CD4-positive, alpha-beta T cell treated with Interleukin-4 for 4 hours (primary cell): ENCODE results near the gene U2AF2.
"Not testable (repeated sequence)": the region's sequence is repeated elsewhere in the genome, so short reads cannot be mapped to it uniquely, and the experiment has no call there.

ENCODE experiments used
- DNase-seq: peaks from one replicate; pipeline ENCODE4 v3.0.0-alpha.2; 2020

Gene U2AF2

DNA sequence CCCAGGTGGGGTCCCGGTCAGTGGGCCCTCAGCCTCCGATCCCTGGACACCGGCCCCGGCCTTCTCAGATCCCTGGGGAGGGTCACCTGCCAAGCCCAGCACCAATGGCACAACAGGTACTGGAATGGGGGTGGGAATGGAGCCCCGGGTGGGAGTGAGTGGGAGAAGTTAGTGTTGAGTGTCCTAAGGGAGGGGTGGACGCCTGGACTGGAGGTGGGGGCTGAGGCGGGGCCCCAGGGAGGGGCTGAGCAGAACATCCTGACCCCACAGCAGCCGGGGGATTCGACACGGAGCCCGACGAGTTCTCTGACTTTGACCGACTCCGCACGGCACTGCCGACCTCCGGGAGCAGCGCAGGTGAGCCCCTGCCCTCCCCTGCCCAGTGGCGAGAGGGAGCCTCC is 37.8 kb downstream of the U2AF2 start:
- DNase-seq: no peak

GRCh38 chr19:55693336-55693974 is 38.6 kb downstream of the U2AF2 start:
- DNase-seq: no peak

GRCh38 chr19:55694241-55694655 is 39.4 kb downstream of the U2AF2 start:
- DNase-seq: no peak

DNA sequence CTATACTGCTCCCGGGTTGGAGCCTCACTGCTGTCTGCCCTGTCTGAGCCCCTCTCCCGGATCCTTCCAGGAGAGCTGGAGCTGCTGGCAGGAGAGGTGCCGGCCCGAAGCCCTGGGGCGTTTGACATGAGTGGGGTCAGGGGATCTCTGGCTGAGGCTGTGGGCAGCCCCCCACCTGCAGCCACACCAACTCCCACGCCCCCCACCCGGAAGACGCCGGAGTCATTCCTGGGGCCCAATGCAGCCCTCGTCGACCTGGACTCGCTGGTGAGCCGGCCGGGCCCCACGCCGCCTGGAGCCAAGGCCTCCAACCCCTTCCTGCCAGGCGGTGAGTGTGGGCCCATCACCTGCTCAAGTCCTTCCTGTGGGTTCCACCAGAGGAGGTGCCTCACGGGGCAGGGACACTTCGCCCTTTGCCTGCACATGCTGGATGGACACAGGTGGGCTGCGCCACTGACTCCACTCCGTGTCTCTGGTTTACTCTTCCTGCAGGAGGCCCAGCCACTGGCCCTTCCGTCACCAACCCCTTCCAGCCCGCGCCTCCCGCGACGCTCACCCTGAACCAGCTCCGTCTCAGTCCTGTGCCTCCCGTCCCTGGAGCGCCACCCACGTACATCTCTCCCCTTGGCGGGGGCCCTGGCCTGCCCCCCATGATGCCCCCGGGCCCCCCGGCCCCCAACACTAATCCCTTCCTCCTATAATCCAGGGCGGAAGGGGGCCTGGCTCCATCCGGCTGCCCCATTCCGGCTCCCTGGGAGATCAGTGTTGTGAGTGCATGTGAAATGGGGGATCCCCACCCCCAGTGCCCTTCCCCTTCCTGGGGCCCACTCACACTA is 40.0 kb downstream of the U2AF2 start:
- DNase-seq: no peak

DNA sequence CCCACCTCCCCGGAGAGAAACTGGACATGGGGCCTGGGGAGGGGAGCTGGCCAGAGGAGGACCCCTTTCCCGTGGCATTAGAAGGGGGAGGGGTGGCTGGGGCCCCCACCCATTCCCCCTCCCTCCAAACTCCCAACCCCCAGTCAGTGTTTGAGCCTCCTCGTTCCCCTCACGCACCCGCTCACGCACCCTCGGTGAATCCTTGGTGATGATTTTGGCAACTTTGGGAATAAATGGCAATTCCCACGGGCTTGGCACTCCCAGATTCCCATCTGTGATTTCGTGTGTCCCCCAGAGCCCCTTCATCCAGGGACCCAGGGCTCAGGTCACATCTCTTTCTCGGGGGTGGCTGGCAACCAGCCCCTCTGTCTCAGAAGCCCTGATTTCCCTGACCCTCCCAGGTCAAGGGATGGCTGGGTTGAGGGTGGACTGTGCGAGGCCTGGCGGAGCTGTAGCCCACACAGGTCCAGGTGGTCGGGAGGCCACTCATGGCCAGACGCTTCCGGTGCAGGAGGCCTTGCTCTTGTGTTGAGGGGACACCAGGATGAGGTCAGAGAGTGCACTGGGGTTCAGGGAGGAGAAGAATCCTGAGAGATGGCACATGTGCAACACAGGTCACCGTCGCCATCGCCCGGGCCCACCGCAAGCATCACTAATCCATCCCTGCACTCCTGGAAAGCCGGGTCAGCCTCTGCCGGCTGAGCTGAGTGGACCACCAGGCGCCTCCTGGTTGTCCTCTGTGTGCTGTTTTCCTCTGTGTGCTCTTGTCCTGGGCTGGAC is 40.9 kb downstream of the U2AF2 start:
- DNase-seq: no peak

DNA sequence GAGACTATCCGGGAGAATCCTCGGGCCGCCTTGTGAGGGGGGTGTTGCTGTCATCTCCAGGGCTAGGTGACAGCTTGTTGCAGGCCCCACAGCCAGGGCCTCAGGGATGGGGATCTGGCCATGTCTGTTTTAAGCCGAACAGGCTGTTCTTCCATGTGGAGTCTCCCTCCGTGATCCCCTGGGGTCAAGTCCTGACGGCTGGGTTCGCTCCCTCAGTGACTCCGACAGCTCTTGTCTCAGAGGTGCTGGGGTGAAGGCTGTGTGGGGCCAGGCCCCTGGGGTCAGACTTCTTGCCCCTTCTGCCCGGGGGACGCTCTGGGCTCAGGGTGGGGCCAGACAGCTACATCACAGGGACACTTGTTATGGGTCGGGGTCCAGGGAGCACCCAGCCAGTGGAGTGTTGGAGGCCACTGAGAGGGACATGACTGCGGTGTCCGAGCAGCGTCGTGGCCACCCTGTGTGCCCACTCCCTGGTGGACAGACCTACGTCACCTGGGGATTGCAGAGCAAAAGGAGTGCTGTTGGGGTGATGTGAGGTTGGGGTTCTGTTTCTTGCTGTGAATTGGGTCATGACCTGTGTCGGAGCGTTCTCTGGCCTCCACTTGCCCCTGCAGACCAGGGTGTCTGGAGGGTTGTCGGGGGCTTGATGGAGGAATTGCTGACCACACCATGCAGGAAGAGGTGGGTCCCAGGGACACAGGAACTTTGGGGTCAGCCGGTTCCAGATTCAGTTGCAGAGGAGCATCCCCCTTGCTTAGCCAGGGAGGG is 41.6 kb downstream of the U2AF2 start:
- DNase-seq: no peak

GRCh38 chr19:55697069-55697440 is 42.2 kb downstream of the U2AF2 start:
- no peak for DNase-seq

GRCh38 chr19:55697698-55698097 is 42.9 kb downstream of the U2AF2 start:
- no peak for DNase-seq

DNA sequence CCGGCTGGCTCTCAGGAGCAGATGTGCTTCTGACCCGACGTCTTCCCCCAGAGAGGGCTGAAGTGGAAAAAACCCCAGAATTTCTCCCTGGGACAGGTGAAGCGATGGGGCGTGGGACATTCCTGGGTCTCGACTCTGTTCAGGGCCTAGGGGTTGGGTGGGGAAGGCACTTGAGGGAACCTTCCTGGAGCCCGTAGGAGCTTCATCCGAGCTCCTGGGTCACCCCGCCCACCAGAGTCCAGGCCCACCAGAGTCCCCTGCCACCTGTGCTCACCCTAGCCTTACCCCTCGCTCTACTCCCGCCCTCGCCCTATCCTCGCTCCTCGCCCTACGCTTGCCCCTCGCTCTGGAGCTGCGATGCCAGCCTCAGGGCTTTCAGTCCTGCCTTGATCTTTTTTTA is 43.4 kb downstream of the U2AF2 start:
- DNase-seq: no peak

DNA sequence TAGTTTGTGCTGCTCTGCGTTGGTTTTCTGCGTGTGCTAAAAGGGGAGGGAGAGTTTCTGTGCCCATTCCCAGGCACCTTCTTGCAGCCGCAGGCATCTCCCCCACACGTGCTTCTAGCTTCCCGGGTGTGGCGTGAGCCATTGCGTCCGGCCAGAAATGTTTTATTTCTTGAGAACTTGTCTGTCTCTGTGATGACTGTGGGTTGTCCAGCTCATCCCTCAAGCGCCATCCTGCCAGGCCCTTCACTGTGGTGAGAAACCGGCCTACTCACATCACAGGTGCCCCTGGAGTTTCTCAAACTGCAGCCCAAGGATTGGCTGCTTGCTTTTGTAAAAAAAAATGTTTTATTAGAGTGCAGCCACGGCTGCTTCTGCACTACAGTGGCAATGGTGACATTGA is 44.4 kb downstream of the U2AF2 start:
- no peak for DNase-seq

DNA sequence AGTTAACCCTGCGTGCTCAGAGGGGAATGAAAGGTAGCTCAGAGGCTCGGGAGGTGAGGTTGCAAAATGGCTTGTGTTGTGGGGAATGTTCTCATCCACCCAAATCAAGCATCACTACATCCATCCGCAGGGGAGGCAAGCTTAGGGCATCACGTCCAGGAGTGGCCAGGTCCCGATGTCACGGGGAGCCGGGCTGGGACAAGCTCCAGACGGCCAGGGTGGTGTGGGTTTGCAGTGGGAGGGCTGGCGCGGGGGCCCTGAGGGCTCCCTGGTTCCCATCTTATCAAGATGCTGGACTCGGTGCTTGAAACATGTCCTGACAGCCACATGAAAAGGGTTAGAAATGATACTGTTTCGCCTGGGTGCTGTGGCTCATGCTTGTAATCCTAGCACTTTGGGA is 46.0 kb downstream of the U2AF2 start:
- DNase-seq: no peak

GRCh38 chr19:55702131-55702627 is 47.3 kb downstream of the U2AF2 start:
- no peak for DNase-seq

DNA sequence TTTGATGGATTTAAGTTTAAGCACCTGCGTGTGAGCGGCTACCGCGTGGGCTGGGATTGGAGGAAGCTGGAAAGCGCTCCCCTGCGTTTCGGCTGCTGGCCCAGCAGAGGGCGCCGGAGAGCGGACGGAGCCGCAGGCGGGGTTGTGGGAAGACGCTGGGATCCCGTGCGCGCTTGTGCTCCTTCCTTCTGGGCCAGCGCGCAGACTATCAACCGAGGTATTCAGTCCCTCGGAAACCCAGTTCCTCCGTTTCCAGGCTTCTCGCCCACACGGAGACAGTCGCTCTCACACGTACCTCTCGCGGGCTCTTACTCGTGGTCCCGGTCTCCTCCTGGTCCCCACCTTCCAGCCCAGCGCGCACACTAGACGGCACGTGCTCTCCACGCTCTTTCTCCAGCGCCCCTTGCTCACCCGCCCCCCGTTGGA is 49.0 kb downstream of the U2AF2 start:
- peak; percentile 27 for DNase-seq

GRCh38 chr19:55704494-55705245 is 49.8 kb downstream of the U2AF2 start:
- DNase-seq: no peak

- DNase-seq: no peak
These were observed 51.1 kb downstream of the U2AF2 start for GRCh38 chr19:55705972-55706371.

DNA sequence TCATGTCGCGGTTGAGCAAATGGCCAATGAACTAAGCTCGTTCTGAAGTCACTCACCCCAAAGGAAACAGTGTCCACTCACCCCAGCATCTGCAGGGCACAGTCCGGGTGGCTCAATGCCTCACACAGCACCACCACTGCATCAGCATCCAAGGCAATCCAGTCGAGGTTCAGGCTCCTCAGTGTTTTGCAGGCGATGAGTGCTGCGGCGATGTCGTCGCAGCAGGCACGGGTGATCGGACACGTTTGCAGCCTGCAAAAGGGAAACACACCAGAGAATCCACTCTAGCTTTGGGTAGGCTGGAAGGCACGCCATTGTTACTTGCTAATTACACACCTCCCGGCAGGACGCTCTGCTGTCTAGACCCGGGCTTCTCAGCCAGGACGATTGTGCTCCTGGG is 56.9 kb downstream of the U2AF2 start:
- DNase-seq: no peak

DNA sequence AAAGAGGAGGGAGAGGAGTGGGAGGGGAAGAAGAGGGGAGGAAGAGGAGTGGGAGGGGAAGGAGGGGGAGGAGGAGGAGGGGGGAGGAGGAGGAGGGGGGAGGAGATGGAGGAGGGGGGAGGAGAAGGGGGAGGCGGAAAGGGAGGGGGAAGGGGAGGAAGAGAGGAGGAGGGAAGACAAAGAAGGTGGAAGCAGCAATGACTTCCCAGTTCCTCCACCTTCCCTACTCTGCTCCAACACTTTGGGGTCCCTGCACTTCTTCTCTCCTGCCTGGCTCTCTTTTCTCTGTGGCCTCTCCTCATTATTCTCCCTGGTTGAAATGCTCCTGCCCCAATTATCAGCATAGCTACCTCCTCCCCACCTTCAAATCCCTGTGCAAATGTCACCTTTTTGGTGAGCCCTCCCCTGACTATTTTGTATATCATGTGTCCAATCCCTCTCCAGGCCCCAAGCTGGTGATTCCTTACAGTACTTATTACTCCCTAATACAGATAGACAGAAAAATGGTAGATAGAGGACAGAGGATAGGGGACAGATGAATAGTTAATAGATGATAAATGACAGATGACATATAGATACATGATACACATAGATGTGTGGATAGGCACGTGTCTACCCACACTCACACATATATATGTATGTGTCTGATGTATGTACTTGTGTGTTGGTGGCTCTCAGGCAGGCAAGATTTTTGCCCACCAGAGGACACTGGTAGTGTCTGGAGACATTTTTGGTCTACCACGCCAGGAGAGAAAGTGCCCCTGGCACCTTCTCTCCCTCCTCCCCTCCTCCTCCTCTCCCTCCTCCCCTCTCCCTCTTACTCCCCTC is 58.2 kb downstream of the U2AF2 start:
- DNase-seq: no peak

- DNase-seq: no peak
These were observed 61.7 kb downstream of the U2AF2 start for GRCh38 chr19:55716531-55716930.

DNA sequence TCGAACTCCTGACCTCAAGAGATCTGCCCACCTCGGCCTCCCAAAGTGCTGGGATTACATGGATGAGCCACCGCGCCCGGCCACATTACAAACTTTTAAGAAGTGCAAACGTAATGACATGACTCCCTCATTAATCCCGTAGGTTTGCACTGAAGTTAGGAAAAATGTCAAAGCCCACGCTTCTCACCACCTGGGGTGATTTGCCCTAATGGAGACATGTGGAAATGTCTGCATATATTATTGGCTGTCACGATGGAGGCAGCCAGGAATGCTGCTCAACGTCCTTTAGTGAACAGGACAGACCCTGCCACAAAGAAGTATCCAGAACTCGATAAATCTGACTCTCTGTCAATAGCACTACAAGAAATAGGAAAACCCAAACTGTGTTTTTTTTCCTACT is 62.4 kb downstream of the U2AF2 start:
- DNase-seq: no peak

GRCh38 chr19:55717879-55718711 is 63.3 kb downstream of the U2AF2 start:
- not testable (repeated sequence) for DNase-seq
